ENCODE results near the gene CSDE1.
"Not testable (repeated sequence)": the region's sequence is repeated elsewhere in the genome, so short reads cannot be mapped to it uniquely, and the experiment has no call there.

CSDE1 gene

DNA sequence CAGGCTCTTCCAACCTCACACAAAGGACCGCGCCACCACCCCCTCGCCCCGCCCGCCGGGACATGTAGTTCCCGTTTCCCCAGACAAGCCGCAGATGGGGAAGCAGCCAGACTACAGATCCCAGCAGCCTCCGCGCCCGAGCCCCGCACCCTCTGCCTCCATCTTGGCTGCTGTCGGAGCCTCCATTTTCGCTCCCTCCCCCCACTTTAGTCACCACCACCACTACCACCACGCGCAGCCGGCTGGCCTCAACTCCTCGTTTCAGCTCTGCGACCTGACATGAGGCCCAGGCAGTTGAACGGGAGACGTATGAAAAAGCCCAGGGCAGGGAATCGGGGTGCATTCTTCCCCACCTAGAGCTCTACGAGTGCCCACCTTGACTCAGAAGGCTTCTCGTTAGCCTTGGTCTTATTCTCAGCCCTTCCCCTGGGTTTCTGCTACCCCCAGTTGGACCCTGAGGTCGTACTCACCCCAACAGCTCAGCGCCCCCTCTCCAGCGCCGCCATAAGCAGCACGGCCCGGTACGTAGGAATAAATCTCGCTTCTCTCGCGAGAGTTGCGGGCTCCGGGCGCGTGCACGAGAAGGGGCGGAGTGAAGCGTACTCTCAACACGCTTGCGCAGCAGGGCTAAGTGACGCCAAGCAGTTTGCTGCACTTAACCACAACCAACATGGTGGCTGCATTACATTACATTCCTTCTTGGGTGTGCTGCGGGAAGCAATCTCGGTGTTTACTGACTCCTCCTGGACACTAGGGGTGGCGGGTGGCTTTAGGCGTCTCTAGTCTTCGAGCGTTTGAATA, at the start of gene CSDE1:
CSDE1 (minus strand) TSS at position 530 of the 801 bp plus-strand sequence. CDS start 18,094 bp downstream, outside the sequence.
- peak; percentile 97 for DNase-seq

DNA sequence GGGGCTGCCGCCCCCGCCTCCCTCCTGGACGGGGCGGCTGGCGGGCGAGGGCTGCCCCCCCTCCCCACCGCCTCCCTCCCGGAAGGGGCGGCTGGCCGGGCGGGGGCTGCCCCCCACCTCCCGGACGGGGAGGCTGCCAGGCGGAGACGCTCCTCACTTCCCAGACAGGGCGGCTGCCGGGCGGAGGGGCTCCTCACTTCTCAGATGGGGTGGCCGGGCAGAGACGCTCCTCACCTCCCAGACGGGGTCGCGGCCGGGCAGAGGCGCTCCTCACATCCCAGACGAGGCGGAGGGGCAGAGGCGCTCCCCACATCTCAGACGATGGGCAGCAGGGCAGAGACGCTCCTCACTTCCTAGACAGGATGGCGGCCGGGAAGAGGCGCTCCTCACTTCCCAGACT, 46.7 kb upstream of the CSDE1 start:
- not testable (repeated sequence) for DNase-seq

DNA sequence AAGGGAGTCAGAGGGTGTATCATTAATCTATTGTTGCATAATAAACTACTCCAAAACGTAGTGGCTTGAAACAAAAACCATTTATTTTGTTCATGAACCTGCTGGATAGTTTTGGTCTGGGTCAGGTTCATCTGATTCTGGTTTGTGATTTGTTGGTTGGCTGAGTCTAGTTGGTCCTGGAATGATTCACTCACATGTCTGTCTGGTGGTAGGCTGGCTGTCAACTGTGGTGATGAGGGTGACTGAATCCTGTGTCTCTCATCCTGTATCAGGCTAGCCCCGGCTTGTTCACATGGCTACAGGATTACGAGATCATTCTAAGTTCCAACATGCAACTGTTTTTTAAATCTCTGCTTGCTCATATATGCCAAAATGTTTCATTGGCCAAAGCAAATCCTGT, 45.2 kb upstream of the CSDE1 start:
- DNase-seq, result no peak

- DNase-seq, result no peak
These were observed 36.3 kb upstream of the CSDE1 start for GRCh38 chr1:114794038-114794437.

GRCh38 chr1:114790581-114790980, 32.8 kb upstream of the CSDE1 start:
- DNase-seq, result not testable (repeated sequence)

- not testable (repeated sequence) for DNase-seq
These were observed 28.7 kb upstream of the CSDE1 start for GRCh38 chr1:114786440-114786839.

GRCh38 chr1:114782476-114782875, 24.7 kb upstream of the CSDE1 start:
- DNase-seq, result no peak

- peak; percentile 76 for DNase-seq
These were observed 22.8 kb upstream of the CSDE1 start, which contains the start of gene SIKE1 for GRCh38 chr1:114780344-114781226. TSS of gene SIKE1 (minus strand) at chr1:114780685. CDS start at chr1:114780607, 78 bp downstream.

DNA sequence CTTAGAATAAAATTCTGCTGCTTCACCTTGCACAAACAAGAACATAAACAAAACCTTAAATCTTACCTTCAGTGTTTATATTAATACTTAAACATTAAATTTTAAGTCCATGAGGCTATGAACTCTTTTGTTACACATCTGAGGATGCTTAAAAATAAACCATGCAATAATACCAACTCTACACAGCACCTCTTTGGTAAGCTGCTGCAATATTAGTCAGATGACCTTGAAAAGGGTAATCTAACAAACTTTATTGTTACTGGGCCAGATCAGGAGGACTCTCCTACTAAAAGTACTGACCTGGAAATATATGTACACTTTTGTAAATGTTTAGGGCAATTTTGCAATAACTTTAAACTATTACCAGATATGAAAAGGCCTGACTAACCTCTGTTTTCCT, 21.9 kb upstream of the CSDE1 start:
- DNase-seq, result no peak

- DNase-seq, result not testable (repeated sequence)
These were observed 18.9 kb upstream of the CSDE1 start for GRCh38 chr1:114776726-114777125.

DNA sequence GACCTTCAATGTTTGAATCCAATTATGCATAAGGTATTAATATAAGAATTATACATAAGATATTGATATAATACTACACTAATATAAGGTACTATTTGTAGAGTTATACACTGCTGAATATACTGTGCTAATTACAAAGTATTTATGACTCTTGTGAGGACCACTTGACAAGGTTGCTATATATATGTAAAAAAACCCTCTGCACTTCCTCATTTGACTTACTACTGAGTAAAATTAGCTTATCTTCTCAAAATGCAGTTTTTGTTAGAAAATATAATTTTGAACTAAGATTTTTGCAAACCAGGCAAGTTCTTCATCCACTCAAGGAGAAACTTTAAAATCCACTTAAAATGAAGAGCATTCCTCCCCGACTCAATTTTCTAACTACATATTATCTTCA, 14.2 kb upstream of the CSDE1 start:
- DNase-seq, result no peak

- DNase-seq, result no peak
These were observed 13.2 kb upstream of the CSDE1 start for GRCh38 chr1:114770989-114771388.

- DNase-seq, result no peak
These were observed 6.9 kb upstream of the CSDE1 start for GRCh38 chr1:114764689-114765088.

DNA sequence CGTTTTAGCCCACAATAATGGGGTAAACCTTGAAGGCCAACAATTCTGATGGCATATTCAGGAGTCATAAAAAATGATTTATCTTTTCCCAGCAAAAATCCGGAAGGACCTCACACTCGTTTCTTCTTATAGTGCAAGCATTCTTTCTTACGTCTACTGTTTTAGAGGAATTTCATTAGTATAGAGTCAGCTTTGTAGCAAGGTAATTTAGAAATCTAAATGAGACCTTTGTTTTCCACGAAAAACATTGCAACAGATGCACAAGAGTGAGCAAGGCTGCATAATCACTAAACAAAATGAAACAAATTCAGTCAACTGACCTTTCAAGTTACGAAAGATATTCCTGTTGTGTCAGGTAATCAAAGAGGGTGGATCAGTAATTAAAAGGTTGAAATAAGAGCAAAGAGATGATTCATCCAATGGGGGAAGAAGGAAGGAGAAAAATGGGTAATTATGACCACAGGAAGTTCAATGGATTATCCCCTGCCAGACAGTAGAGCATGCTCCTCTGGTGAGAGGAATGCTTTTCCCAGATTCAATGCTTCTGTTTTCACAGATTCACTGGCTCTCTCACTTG, 560 bp upstream of the CSDE1 start:
- DNase-seq, result no peak

GRCh38 chr1:114756949-114757454, 782 bp downstream of the CSDE1 start:
- DNase-seq, result no peak

DNA sequence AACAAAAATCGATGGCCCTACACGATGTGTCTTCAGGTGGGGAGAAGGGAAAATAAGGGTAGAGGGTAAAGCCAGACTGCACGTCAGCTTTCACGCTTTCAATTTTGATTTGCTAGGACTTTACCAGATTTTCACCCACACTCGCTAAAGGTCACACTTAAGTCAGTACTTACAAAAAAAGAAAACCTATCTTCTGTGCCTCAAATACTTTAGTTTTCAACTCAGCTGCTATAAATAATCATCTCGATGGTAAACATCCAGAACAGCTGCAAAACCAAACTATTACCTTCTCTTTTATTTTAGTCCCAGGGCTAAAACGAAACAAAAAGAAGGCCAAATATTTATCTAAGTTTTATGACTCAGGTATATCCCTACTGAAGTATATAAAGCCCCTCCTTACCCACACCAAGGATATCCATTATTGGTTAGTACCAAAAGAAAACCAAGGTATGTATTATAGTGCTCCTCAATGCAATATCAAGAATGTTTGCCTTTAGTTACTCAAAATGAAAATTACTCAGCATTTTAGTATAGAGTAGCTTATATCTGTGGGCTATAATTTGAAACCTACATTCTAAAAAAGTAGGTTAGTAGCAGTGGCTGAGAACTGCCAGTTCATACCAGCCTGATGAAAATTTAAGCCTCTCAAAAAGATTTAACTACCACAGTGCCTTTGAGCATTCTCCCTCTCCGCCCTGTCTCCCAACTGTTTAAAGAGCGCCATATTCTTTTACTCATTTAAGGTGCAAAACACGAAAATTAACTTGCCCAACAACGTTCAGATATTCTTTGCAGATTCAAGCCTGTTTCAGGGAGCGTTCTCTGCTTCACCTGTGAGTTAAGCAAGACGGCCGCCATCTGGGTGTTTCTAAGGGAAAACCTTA, 1.5 kb downstream of the CSDE1 start:
- no peak for DNase-seq

- no peak for DNase-seq
These were observed 2.5 kb downstream of the CSDE1 start for GRCh38 chr1:114755006-114755931.

- not testable (repeated sequence) for DNase-seq
These were observed 4.1 kb downstream of the CSDE1 start for GRCh38 chr1:114753702-114754101.

- DNase-seq, result no peak
These were observed 4.6 kb downstream of the CSDE1 start for GRCh38 chr1:114753143-114753542.

- peak; percentile 79 for DNase-seq
These were observed 7.0 kb downstream of the CSDE1 start for GRCh38 chr1:114750780-114751179.

- DNase-seq, result no peak
These were observed 7.9 kb downstream of the CSDE1 start for GRCh38 chr1:114749835-114750234.
